Measurements from ENCODE around the gene B4GALT2.

The B4GALT2 gene

GRCh38 chr1:43960798-43961197, 18.2 kb upstream of the B4GALT2 start:
- H3K36me3 ChIP-seq, result peaks cover 74 to 98% (median 90%) of the 10 kb centered on the region in 11 experiments
- no peaks in the 10 kb centered on the region for H3K27me3 ChIP-seq

GRCh38 chr1:43961692-43962091, 17.3 kb upstream of the B4GALT2 start:
- no peak overlapping the region for H3K4me3 ChIP-seq
- peaks cover 0 to 45% (median 5%) of the 10 kb centered on the region in 11 experiments; a peak in 6 of 22 replicates for H4K20me1 ChIP-seq
- no peak overlapping the region for H3K27ac ChIP-seq
- H3K9ac ChIP-seq, result no peak overlapping the region
- no peak for TF ChIP-seq Cebpa-rat (IDR thresholded peaks at IDR 0.05)
- no peaks in the 10 kb centered on the region for H3K27me3 ChIP-seq
- H3K4me1 ChIP-seq, result peaks cover 0 to 12% (median 0%) of the 10 kb centered on the region in 10 experiments; a peak in 8 of 20 replicates
- peaks cover 66 to 98% (median 90%) of the 10 kb centered on the region in 11 experiments for H3K36me3 ChIP-seq
- H3K9me3 ChIP-seq (replicated peaks in 1 of 11), result no peaks in the 10 kb centered on the region
- no peak overlapping the region for H3K4me2 ChIP-seq

More at GRCh38 chr1:43960798-43961197, 18.2 kb upstream of the B4GALT2 start:
- H3K27ac ChIP-seq, result no peak overlapping the region
- no peak overlapping the region for H3K9ac ChIP-seq
- H3K4me1 ChIP-seq, result peaks cover 0 to 12% (median 0%) of the 10 kb centered on the region in 10 experiments; a peak in 8 of 20 replicates
- no peak for TF ChIP-seq Cebpa-rat (IDR thresholded peaks at IDR 0.05)
- H3K9me3 ChIP-seq (replicated peaks in 1 of 11), result no peaks in the 10 kb centered on the region
- H3K4me2 ChIP-seq, result no peak overlapping the region
- H3K4me3 ChIP-seq, result no peak overlapping the region
- peaks cover 0 to 37% (median 5%) of the 10 kb centered on the region in 11 experiments; a peak in 6 of 22 replicates for H4K20me1 ChIP-seq

GRCh38 chr1:43962324-43962723, 16.7 kb upstream of the B4GALT2 start:
- no peaks in the 10 kb centered on the region for H3K27me3 ChIP-seq
- H3K4me3 ChIP-seq, result no peak overlapping the region
- no peak for TF ChIP-seq Cebpa-rat (IDR thresholded peaks at IDR 0.05)
- no peak overlapping the region for H3K4me2 ChIP-seq
- no peak overlapping the region for H3K9ac ChIP-seq
- peaks cover 0 to 45% (median 8%) of the 10 kb centered on the region in 11 experiments; a peak in 7 of 22 replicates for H4K20me1 ChIP-seq
- peaks cover 59 to 98% (median 90%) of the 10 kb centered on the region in 11 experiments for H3K36me3 ChIP-seq
- H3K27ac ChIP-seq, result no peak overlapping the region; a peak in 1 of 22 replicates
- H3K4me1 ChIP-seq, result peaks cover 0 to 12% (median 0%) of the 10 kb centered on the region in 10 experiments; a peak in 8 of 20 replicates
- no peaks in the 10 kb centered on the region for H3K9me3 ChIP-seq (replicated peaks in 1 of 11)

GRCh38 chr1:43963006-43963405, 16.0 kb upstream of the B4GALT2 start:
- Histone ChIP-seq H3K9ac (no peak overlapping the region), H4K20me1 (peaks cover 0 to 45% (median 6%) of the 10 kb centered on the region in 11 experiments; a peak in 7 of 22 replicates), H3K36me3 (peaks cover 53 to 97% (median 88%) of the 10 kb centered on the region in 11 experiments), H3K9me3 (replicated peaks in 1 of 11) (no peaks in the 10 kb centered on the region), H3K4me3 (no peak overlapping the region), H3K27ac (no peak overlapping the region; a peak in 2 of 22 replicates), H3K4me1 (peaks cover 0 to 12% (median 0%) of the 10 kb centered on the region in 10 experiments; a peak in 8 of 20 replicates), H3K4me2 (peak overlapping the region in 6 of 11 experiments; percentile 7 to 44 (median 22); a peak in 6 of 22 replicates), H3K27me3 (no peaks in the 10 kb centered on the region)
- 0 out of 22 replicates have a peak, but pooled peaks of 2 of the 11 experiments have one; percentile 17 to 25 for TF ChIP-seq Cebpa-rat (IDR thresholded peaks at IDR 0.05)

GRCh38 chr1:43963890-43964289, 15.1 kb upstream of the B4GALT2 start:
- 0 out of 22 replicates have a peak overlapping the region, but pooled peaks of 1 of the 11 experiments have one; percentile 44 for H3K4me2 ChIP-seq
- H3K27ac ChIP-seq, result peak overlapping the region in 2 of 11 experiments; percentile 7 to 32; a peak in 3 of 22 replicates
- no peaks in the 10 kb centered on the region for H3K9me3 ChIP-seq (replicated peaks in 1 of 11)
- TF ChIP-seq Cebpa-rat (IDR thresholded peaks at IDR 0.05), result no peak
- H3K9ac ChIP-seq, result no peak overlapping the region
- H3K4me1 ChIP-seq, result peaks cover 0 to 12% (median 0%) of the 10 kb centered on the region in 10 experiments; a peak in 8 of 20 replicates
- H4K20me1 ChIP-seq, result peaks cover 0 to 50% (median 6%) of the 10 kb centered on the region in 11 experiments; a peak in 7 of 22 replicates
- no peaks in the 10 kb centered on the region for H3K27me3 ChIP-seq
- peaks cover 45 to 88% (median 79%) of the 10 kb centered on the region in 11 experiments for H3K36me3 ChIP-seq
- H3K4me3 ChIP-seq, result no peak overlapping the region

- no peaks in the 10 kb centered on the region for H3K9me3 ChIP-seq (replicated peaks in 1 of 11)
- no peak overlapping the region for H3K4me2 ChIP-seq
- H4K20me1 ChIP-seq, result peaks cover 0 to 52% (median 8%) of the 10 kb centered on the region in 11 experiments; a peak in 8 of 22 replicates
- no peak overlapping the region for H3K9ac ChIP-seq
- H3K27me3 ChIP-seq, result no peaks in the 10 kb centered on the region
- H3K4me3 ChIP-seq, result no peak overlapping the region
- H3K27ac ChIP-seq, result no peak overlapping the region
- TF ChIP-seq Cebpa-rat (IDR thresholded peaks at IDR 0.05), result no peak
- peaks cover 31 to 74% (median 67%) of the 10 kb centered on the region in 11 experiments for H3K36me3 ChIP-seq
- peaks cover under 1 to 13% (median 1%) of the 10 kb centered on the region in 10 experiments; a peak in 18 of 20 replicates for H3K4me1 ChIP-seq
Observed at GRCh38 chr1:43965316-43965715, 13.7 kb upstream of the B4GALT2 start.

GRCh38 chr1:43968348-43968948, 10.6 kb upstream of the B4GALT2 start:
- Histone ChIP-seq H3K36me3 (peaks cover 29 to 69% (median 55%) of the 10 kb centered on the region in 11 experiments), H4K20me1 (peaks cover 0 to 48% (median 15%) of the 10 kb centered on the region in 11 experiments; a peak in 11 of 22 replicates), H3K9me3 (replicated peaks in 1 of 11) (no peaks in the 10 kb centered on the region), H3K4me1 (peaks cover 12 to 19% (median 15%) of the 10 kb centered on the region in 10 experiments), H3K9ac (no peak overlapping the region), H3K4me2 (no peak overlapping the region), H3K27me3 (no peaks in the 10 kb centered on the region), H3K27ac (no peak overlapping the region), H3K4me3 (no peak overlapping the region)
- TF ChIP-seq Cebpa-rat (IDR thresholded peaks at IDR 0.05), result no peak

GRCh38 chr1:43969416-43969745, 9.6 kb upstream of the B4GALT2 start:
- H3K4me2 ChIP-seq, result peak overlapping the region in 10 of 11 experiments; percentile 28 to 90 (median 48); a peak in 16 of 22 replicates
- no peak overlapping the region for H3K27ac ChIP-seq
- H3K4me3 ChIP-seq, result peak overlapping the region in 8 of 10 experiments; percentile 76 to 94 (median 88); a peak in 8 of 20 replicates
- no peaks in the 10 kb centered on the region for H3K9me3 ChIP-seq (replicated peaks in 1 of 11)
- peaks cover 0 to 47% (median 10%) of the 10 kb centered on the region in 11 experiments; a peak in 10 of 22 replicates for H4K20me1 ChIP-seq
- H3K9ac ChIP-seq, result no peak overlapping the region
- H3K4me1 ChIP-seq, result peaks cover 20 to 26% (median 23%) of the 10 kb centered on the region in 10 experiments
- H3K36me3 ChIP-seq, result peaks cover 23 to 62% (median 51%) of the 10 kb centered on the region in 11 experiments
- no peak for TF ChIP-seq Cebpa-rat (IDR thresholded peaks at IDR 0.05)
- no peaks in the 10 kb centered on the region for H3K27me3 ChIP-seq
